ENCODE data around the gene CGRRF1. TPM values are rescaled to one million over a fixed set of nuclear protein-coding genes. Genes with fewer than 3 reads are reported as not detected.

Gene CGRRF1
- total and polyA plus RNA-seq, 9 of the 15 experiments (the other 6 are each of a cell fraction or from before 2014, with no cell fraction given) = 2.8 to 15.8 (median 4.6) TPM

- TF ChIP-seq ZKSCAN3 (CRISPR knock-in tag; IDR thresholded peaks at IDR 0.05) (no peak), ZNF197 (CRISPR knock-in tag; IDR thresholded peaks at IDR 0.05; ENCODE audit: low read depth) (no peak), E2F1 (CRISPR knock-in tag; IDR thresholded peaks at IDR 0.05) (no peak), ZNF592 (IDR thresholded peaks at IDR 0.05) (no peak), HSF4 (CRISPR knock-in tag; IDR thresholded peaks at IDR 0.05; ENCODE audit: borderline replicate concordance) (no peak), NFXL1 (CRISPR knock-in tag; IDR thresholded peaks at IDR 0.05) (no peak), CBFB (CRISPR knock-in tag; IDR thresholded peaks at IDR 0.05) (no peak), L3MBTL2 (IDR thresholded peaks at IDR 0.05) (peak; percentile 56; the same call in 1 of the 2 replicates), ZSCAN32 (CRISPR knock-in tag; IDR thresholded peaks at IDR 0.05) (no peak), RERE (CRISPR knock-in tag; IDR thresholded peaks at IDR 0.05; ENCODE audit: borderline replicate concordance) (no peak), ESRRA (IDR thresholded peaks at IDR 0.05; ENCODE audit: borderline replicate concordance, low read depth) (peak; percentile 76), HOMEZ (CRISPR knock-in tag; IDR thresholded peaks at IDR 0.05) (no peak), SMAD2 (IDR thresholded peaks at IDR 0.05; ENCODE audit: low read depth, low read length) (no peak), RBBP5 (IDR thresholded peaks at IDR 0.05; ENCODE audit: borderline replicate concordance, insufficient read depth, low read length, poor library complexity, severe bottlenecking) (no peak)
These were observed 55.4 kb downstream of the CGRRF1 start (continued) for GRCh38 chr14:54564868-54565784.

All from K562 (cell line).